Ishikawa (cell line): ENCODE data around the gene BAX.

Source experiments
- CEBPB ChIP-seq: IDR thresholded peaks from 2 replicates; pipeline ENCODE4 v1.6.1; 2012
- CREB1 ChIP-seq: IDR thresholded peaks from 2 replicates; pipeline ENCODE4 v1.6.1; 2012; ENCODE audit warnings: low read depth
- EGR1 ChIP-seq: IDR thresholded peaks from 2 replicates; pipeline ENCODE4 v1.6.1; 2012
- EP300 ChIP-seq: IDR thresholded peaks from 2 replicates; pipeline ENCODE4 v1.6.1; 2012; ENCODE audit warnings: borderline replicate concordance
- FOXM1 ChIP-seq: IDR thresholded peaks from 2 replicates; pipeline ENCODE4 v1.6.1; 2012; ENCODE audit warnings: low read depth, borderline replicate concordance
- MAX ChIP-seq: IDR thresholded peaks from 2 replicates; pipeline ENCODE4 v1.6.1; 2012
- NFIC ChIP-seq: IDR thresholded peaks from 2 replicates; pipeline ENCODE4 v1.6.1; 2012
- RAD21 ChIP-seq: IDR thresholded peaks from 2 replicates; pipeline ENCODE4 v1.6.1; 2012; ENCODE audit warnings: low read depth
- REST ChIP-seq: IDR thresholded peaks from 2 replicates; pipeline ENCODE4 v1.6.1; 2012; ENCODE audit warnings: low read depth, mild to moderate bottlenecking
- TAF1 ChIP-seq: IDR thresholded peaks from 2 replicates; pipeline ENCODE4 v1.6.1; 2012; ENCODE audit warnings: low read depth, mild to moderate bottlenecking
- TCF12 ChIP-seq: IDR thresholded peaks from 2 replicates; pipeline ENCODE4 v1.6.1; 2012; ENCODE audit warnings: low read depth
- TEAD4 ChIP-seq: IDR thresholded peaks from 2 replicates; pipeline ENCODE4 v1.6.1; 2012
- USF1 ChIP-seq: IDR thresholded peaks from 2 replicates; pipeline ENCODE4 v1.6.1; 2012
- YY1 ChIP-seq: IDR thresholded peaks from 2 replicates; pipeline ENCODE4 v1.6.1; 2012; ENCODE audit warnings: low read depth
- ZBTB7A ChIP-seq: IDR thresholded peaks from 2 replicates; pipeline ENCODE4 v1.6.1; 2012; ENCODE audit warnings: low read depth

BAX gene

GRCh38 chr19:48918071-48918470 is 36.6 kb upstream of the BAX start:
- TF ChIP-seq TEAD4: no peak
- TF ChIP-seq CEBPB: no peak
- no peak for TF ChIP-seq ZBTB7A
- no peak for TF ChIP-seq EGR1
- no peak for TF ChIP-seq RAD21
- no peak for TF ChIP-seq CREB1
- TF ChIP-seq USF1: no peak

GRCh38 chr19:48918801-48919247 is 35.9 kb upstream of the BAX start:
- TF ChIP-seq USF1: no peak
- TF ChIP-seq TCF12: no peak
- no peak for TF ChIP-seq CEBPB
- no peak for TF ChIP-seq EGR1
- no peak for TF ChIP-seq TAF1
- TF ChIP-seq EP300: no peak
- TF ChIP-seq TEAD4: no peak
- no peak for TF ChIP-seq FOXM1
- TF ChIP-seq ZBTB7A: no peak
- no peak for TF ChIP-seq NFIC
- no peak for TF ChIP-seq CREB1

- TF ChIP-seq NFIC: no peak
- no peak for TF ChIP-seq TEAD4
- TF ChIP-seq TCF12: no peak
- no peak for TF ChIP-seq MAX
These were observed 33.7 kb upstream of the BAX start for GRCh38 chr19:48920949-48921348.

- TF ChIP-seq REST (no peak), EP300 (no peak), TAF1 (no peak), MAX (no peak), CREB1 (no peak), EGR1 (no peak), TEAD4 (no peak), FOXM1 (no peak), USF1 (no peak), TCF12 (no peak), NFIC (no peak), CEBPB (no peak), YY1 (no peak), ZBTB7A (no peak), RAD21 (no peak)
These were observed 32.8 kb upstream of the BAX start for GRCh38 chr19:48921721-48922500.

- TF ChIP-seq CEBPB: no peak
- TF ChIP-seq TAF1: no peak
- no peak for TF ChIP-seq ZBTB7A
- no peak for TF ChIP-seq TEAD4
- TF ChIP-seq EGR1: no peak
- TF ChIP-seq REST: no peak
- TF ChIP-seq CREB1: no peak
- TF ChIP-seq MAX: no peak
- TF ChIP-seq YY1: no peak
- no peak for TF ChIP-seq USF1
- no peak for TF ChIP-seq NFIC
- no peak for TF ChIP-seq EP300
- no peak for TF ChIP-seq TCF12
- TF ChIP-seq FOXM1: no peak
- no peak for TF ChIP-seq RAD21
These were observed 31.9 kb upstream of the BAX start for GRCh38 chr19:48922548-48923490.
